Parietal lobe (tissue), 2 donors: ENCODE results near the gene PDZRN3. TPM values are rescaled to one million over a fixed set of nuclear protein-coding genes. Genes with fewer than 3 reads are reported as not detected.

Source experiments
- small RNA-seq: library from RNA; depleted of rRNA; stranded (forward); fragments of <200 nt; gene quantifications from one replicate; pipeline ENCODE3, GENCODE V24; 2014; ENCODE audit warnings: low replicate concordance
- total RNA-seq: library from RNA; depleted of rRNA; stranded (reverse); fragments of >200 nt; gene quantifications from one replicate; pipeline ENCODE4 v1.2.3, GENCODE V29; 2014

Gene PDZRN3
- total RNA-seq, result 96.4 TPM

DNA sequence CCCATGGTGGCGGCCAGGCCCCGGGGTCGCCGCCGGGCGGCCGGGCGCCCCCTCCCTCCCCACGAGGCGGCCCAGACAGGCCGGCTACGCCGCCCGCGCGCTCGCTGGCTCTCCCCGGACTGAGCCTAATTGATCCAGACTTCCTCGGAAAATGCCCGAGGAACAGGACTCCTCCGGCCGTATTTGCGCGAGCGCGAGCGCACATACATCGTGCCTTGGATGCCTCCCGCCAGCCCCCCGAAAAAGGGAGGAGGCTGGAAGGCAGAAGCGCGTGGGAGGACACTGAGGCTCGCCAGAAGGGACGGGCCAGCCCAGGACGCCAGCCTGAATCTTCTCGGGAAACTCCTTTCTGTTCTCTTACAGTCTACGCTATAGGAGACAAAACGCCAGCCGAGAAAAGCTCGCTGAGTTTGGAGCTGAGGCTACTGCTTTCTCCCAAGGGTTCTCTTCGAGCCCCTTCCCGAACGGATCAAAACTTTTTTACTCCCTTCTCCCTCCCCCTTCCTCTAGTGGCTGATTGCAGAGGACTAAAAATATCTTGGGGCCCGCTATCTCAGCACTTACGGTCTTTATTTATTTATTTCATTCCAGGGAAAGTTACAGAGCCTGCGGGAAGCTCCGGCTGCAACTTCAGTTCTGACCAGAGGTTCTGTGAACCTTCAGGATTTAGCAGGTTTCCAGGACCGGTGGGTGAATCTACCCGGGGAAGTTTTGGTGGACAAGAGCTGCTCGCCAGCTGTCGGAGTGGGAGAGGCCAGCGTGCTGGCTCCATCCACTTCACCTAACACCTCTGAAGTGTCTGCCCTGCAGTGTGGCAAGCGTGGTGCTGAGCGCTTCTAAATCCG, at the start of gene PDZRN3:
PDZRN3 (minus strand) TSS at position 121 of the 845 bp plus-strand sequence.

Small RNA genes within 50 kb of the gene (small RNA-seq; reads per million reads assigned to genes)
- gene RNU7-119P, result not detected
